GM12875 (cell line): ENCODE results near the gene ATF4.

Experiments used
- H3K4me3 ChIP-seq: one replicate; pipeline ENCODE4 v1.5.1; 2011; ENCODE audit warnings: low read depth, low read length, control low read depth
- TF ChIP-seq, protein P1 (sequence below): IDR thresholded peaks from 2 replicates; pipeline ENCODE4 v1.5.1; 2011; ENCODE audit warnings: low read depth, mild to moderate bottlenecking, control low read depth, inconsistent platforms, low read length, moderate library complexity, borderline replicate concordance; ENCODE audit not compliant: insufficient read depth

ATF4 gene

GRCh38 chr22:39490135-39490798 lies 30.1 kb upstream of the ATF4 start:
- no peak overlapping the region for H3K4me3 ChIP-seq
- TF ChIP-seq, protein P1, sequence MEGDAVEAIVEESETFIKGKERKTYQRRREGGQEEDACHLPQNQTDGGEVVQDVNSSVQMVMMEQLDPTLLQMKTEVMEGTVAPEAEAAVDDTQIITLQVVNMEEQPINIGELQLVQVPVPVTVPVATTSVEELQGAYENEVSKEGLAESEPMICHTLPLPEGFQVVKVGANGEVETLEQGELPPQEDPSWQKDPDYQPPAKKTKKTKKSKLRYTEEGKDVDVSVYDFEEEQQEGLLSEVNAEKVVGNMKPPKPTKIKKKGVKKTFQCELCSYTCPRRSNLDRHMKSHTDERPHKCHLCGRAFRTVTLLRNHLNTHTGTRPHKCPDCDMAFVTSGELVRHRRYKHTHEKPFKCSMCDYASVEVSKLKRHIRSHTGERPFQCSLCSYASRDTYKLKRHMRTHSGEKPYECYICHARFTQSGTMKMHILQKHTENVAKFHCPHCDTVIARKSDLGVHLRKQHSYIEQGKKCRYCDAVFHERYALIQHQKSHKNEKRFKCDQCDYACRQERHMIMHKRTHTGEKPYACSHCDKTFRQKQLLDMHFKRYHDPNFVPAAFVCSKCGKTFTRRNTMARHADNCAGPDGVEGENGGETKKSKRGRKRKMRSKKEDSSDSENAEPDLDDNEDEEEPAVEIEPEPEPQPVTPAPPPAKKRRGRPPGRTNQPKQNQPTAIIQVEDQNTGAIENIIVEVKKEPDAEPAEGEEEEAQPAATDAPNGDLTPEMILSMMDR: no peak

- H3K4me3 ChIP-seq: no peak overlapping the region
- TF ChIP-seq, protein P1: no peak
Observed at GRCh38 chr22:39490966-39491680, 29.2 kb upstream of the ATF4 start.

- H3K4me3 ChIP-seq: no peak overlapping the region
- TF ChIP-seq, protein P1: no peak
Observed at GRCh38 chr22:39491696-39492095, 28.7 kb upstream of the ATF4 start.

GRCh38 chr22:39492186-39492585 lies 28.2 kb upstream of the ATF4 start:
- H3K4me3 ChIP-seq: no peak overlapping the region
- TF ChIP-seq, protein P1: no peak

GRCh38 chr22:39493759-39494158 lies 26.6 kb upstream of the ATF4 start:
- no peak overlapping the region for H3K4me3 ChIP-seq
- TF ChIP-seq, protein P1: no peak

- TF ChIP-seq, protein P1: no peak
- H3K4me3 ChIP-seq: no peak overlapping the region
Observed at GRCh38 chr22:39494471-39495120, 25.8 kb upstream of the ATF4 start.
